Natural killer cell treated with Interleukin-12 subunit alpha and Interleukin-12 subunit beta and Interleukin-15 and Interleukin-18, amount 100 ng/mL, for 72 hours (primary cell): ENCODE measurements around the gene RAB14. TPM values are rescaled to one million over a fixed set of nuclear protein-coding genes. Genes with fewer than 3 reads are reported as not detected.

Experiments
- ATAC-seq, 2 donors: fragments of 150-1000 bp; cut with Tn5 transposase in 1 of 2; sonication (Bioruptor Pico), chemical (Tn5 transposase) in 1 of 2; 2 replicates each; pipeline ENCODE4 v1.10.0; 2021
- DNase-seq: peaks from one replicate; pipeline ENCODE4 v3.0.0; 2022; ENCODE audit warnings: low spot score
- H3K27ac Mint-ChIP-seq, 2 donors: 1 replicate in 1 of 2; 2 replicates in 1 of 2; pipeline ENCODE4 v1.8.0; 2022; ENCODE audit warnings: mixed read lengths in 2 of 2, mild to moderate bottlenecking in 1 of 2, moderate library complexity in 1 of 2
- H3K27me3 Mint-ChIP-seq, 2 donors: 1 replicate in 1 of 2; 2 replicates in 1 of 2; pipeline ENCODE4 v1.8.0; 2022; ENCODE audit warnings: mixed read lengths in 2 of 2
- H3K36me3 Mint-ChIP-seq: one replicate; pipeline ENCODE4 v1.8.0; 2022; ENCODE audit warnings: mixed read lengths
- H3K4me1 Mint-ChIP-seq, 2 donors: 1 replicate in 1 of 2; 2 replicates in 1 of 2; pipeline ENCODE4 v1.8.0; 2022; ENCODE audit warnings: low read depth in 2 of 2, mixed read lengths in 2 of 2, mild to moderate bottlenecking in 1 of 2
- H3K4me3 Mint-ChIP-seq: one replicate; pipeline ENCODE4 v1.8.0; 2022; ENCODE audit warnings: mixed read lengths
- H3K9me3 Mint-ChIP-seq: 2 replicates; pipeline ENCODE4 v1.8.0; 2022; ENCODE audit warnings: mixed read lengths
- total RNA-seq, 2 donors: library from RNA; stranded (reverse); gene quantifications; one replicate each; pipeline ENCODE4 v1.2.3, GENCODE V29; 2022

Gene RAB14
- total RNA-seq, 2 donors from 2014 or later: 40.6 to 73.8 TPM

GRCh38 chr9:121178676-121179372 is 22.8 kb downstream of the RAB14 start:
- H3K36me3 Mint-ChIP-seq: peaks cover 16% of the 10 kb centered on the region
- peak overlapping the region in 1 of 2 donors; percentile 47 for H3K27ac Mint-ChIP-seq
- no peaks in the 10 kb centered on the region for H3K27me3 Mint-ChIP-seq

GRCh38 chr9:121173501-121173900 is 28.2 kb downstream of the RAB14 start:
- Mint-ChIP-seq H3K4me3 (no peak overlapping the region), H3K27me3 (no peaks in the 10 kb centered on the region), H3K27ac (peak overlapping the region in 1 of 2 donors; percentile 26), H3K4me1 (peaks cover 4 to 5% of the 10 kb centered on the region in 2 donors), H3K36me3 (peaks cover 20% of the 10 kb centered on the region), H3K9me3 (no peaks in the 10 kb centered on the region)
- DNase-seq: no peak
- no peak for ATAC-seq

More at GRCh38 chr9:121178676-121179372, 22.8 kb downstream of the RAB14 start:
- Mint-ChIP-seq H3K9me3 (no peaks in the 10 kb centered on the region), H3K4me3 (no peak overlapping the region), H3K4me1 (peaks cover 22 to 25% of the 10 kb centered on the region in 2 donors)
- ATAC-seq (no peak), DNase-seq (no peak)

DNA sequence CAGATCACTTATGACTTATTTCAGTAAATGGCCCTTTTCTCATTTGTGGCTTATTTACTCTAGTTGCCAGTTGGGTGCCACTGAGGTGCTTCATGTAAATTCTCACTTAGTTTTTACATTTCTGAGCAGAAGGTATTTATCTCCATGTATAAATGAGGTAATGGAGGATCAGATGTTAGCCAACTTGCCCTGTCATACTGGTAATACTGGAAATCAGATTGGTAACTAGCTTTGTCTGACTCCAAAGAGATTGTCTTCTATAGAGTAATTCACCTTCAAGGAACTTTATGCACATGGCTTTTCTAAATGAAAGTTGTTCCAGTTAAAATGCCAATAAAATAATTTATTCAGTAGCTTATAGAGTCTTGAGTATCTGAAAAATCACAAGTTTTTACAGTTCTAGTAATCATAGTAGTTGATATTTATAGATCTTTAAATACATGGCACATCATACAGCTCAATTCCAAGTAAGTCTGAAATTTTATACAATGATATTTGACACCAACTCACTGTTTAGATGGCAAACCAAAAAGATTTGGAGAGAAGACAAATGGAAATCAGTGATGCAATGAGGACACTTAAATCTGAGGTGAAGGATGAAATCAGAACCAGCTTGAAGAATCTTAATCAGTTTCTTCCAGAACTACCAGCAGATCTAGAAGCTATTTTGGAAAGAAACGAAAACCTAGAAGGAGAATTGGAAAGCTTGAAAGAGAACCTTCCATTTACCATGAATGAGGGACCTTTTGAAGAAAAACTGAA is 28.8 kb downstream of the RAB14 start:
- ATAC-seq: no peak
- no peak overlapping the region for H3K4me3 Mint-ChIP-seq
- H3K27ac Mint-ChIP-seq: peak overlapping the region in 1 of 2 donors; percentile 26
- H3K4me1 Mint-ChIP-seq: peaks cover 4 to 5% of the 10 kb centered on the region in 2 donors
- no peaks in the 10 kb centered on the region for H3K9me3 Mint-ChIP-seq
- H3K27me3 Mint-ChIP-seq: no peaks in the 10 kb centered on the region
- peaks cover 24% of the 10 kb centered on the region for H3K36me3 Mint-ChIP-seq
- no peak for DNase-seq

GRCh38 chr9:121171236-121171635 is 30.4 kb downstream of the RAB14 start:
- H3K27ac Mint-ChIP-seq: no peak overlapping the region
- no peaks in the 10 kb centered on the region for H3K9me3 Mint-ChIP-seq
- H3K4me1 Mint-ChIP-seq: peaks cover 2% of the 10 kb centered on the region in 2 donors
- no peak overlapping the region for H3K4me3 Mint-ChIP-seq
- ATAC-seq (no peak), DNase-seq (no peak)
- H3K36me3 Mint-ChIP-seq: peaks cover 28% of the 10 kb centered on the region
- H3K27me3 Mint-ChIP-seq: no peaks in the 10 kb centered on the region

DNA sequence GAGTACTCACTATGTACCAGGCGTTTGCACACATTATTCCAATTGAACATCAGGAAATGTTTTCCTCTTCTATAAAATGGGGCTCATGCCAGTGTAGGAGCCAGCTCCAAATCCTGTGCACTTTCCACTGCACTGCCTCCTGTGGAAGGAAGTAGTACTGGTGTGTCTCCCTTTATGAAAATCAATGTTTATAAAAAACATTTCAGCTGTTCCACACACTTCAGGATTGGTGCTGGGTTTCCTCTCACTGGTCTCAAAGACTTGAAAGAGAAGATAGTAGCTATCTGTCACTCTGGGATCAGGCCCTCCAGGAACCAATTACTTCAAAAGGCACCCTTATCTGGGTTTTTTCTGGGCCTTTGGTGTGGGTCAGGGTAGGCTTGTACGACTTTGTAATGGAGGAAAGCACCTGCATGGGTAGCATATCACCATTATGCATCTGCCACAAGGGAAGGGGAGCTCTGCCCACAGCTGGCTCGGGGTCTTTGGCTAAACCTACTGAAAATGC is 32.5 kb downstream of the RAB14 start:
- peak in 1 of 2 donors; percentile 49 for ATAC-seq
- H3K27me3 Mint-ChIP-seq: no peaks in the 10 kb centered on the region
- H3K4me1 Mint-ChIP-seq: no peaks in the 10 kb centered on the region
- no peak for DNase-seq
- peak overlapping the region in 1 of 2 donors; percentile 9 for H3K27ac Mint-ChIP-seq
- peaks cover 23% of the 10 kb centered on the region for H3K36me3 Mint-ChIP-seq
- no peak overlapping the region for H3K4me3 Mint-ChIP-seq
- no peaks in the 10 kb centered on the region for H3K9me3 Mint-ChIP-seq

- Mint-ChIP-seq H3K27me3 (no peaks in the 10 kb centered on the region), H3K36me3 (peaks cover 24% of the 10 kb centered on the region), H3K4me3 (no peak overlapping the region), H3K4me1 (no peaks in the 10 kb centered on the region), H3K27ac (peak overlapping the region; percentile 5 to 9), H3K9me3 (no peaks in the 10 kb centered on the region)
- no peak for ATAC-seq
- DNase-seq: no peak
These were observed 33.6 kb downstream of the RAB14 start for GRCh38 chr9:121168052-121168451.

- Mint-ChIP-seq H3K36me3 (peaks cover 34% of the 10 kb centered on the region), H3K27ac (no peak overlapping the region), H3K9me3 (no peaks in the 10 kb centered on the region), H3K27me3 (no peaks in the 10 kb centered on the region), H3K4me3 (no peak overlapping the region), H3K4me1 (peaks cover 4 to 9% of the 10 kb centered on the region in 2 donors)
- ATAC-seq (no peak), DNase-seq (no peak)
These were observed 41.6 kb downstream of the RAB14 start for GRCh38 chr9:121160025-121160424.

DNA sequence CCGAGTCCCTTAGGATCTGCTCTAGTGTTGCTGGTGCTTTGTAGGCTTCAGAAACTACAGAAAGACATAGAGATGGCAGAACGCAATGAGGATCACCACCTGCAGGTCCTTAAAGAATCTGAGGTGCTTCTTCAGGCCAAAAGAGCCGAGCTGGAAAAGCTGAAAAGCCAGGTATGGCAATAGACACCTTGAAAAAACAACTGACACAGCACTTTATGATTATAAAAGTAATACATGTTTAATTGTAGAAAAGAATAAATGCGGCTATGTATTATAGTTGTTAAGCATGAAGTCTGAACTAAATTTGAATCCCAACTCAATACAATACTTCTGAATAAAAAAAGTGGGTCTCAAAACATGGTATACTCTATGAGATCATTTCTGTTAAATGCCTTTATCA is 43.7 kb downstream of the RAB14 start:
- Mint-ChIP-seq H3K27me3 (no peaks in the 10 kb centered on the region), H3K9me3 (no peaks in the 10 kb centered on the region), H3K27ac (peak overlapping the region in 1 of 2 donors; percentile 34), H3K36me3 (peaks cover 46% of the 10 kb centered on the region), H3K4me3 (no peak overlapping the region), H3K4me1 (peaks cover 12 to 25% of the 10 kb centered on the region in 2 donors)
- DNase-seq (no peak), ATAC-seq (no peak)

- peak overlapping the region; percentile 43 for H3K4me3 Mint-ChIP-seq
- H3K27ac Mint-ChIP-seq: peak overlapping the region; percentile 45 to 60
- peaks cover 21 to 25% of the 10 kb centered on the region in 2 donors for H3K4me1 Mint-ChIP-seq
- no peaks in the 10 kb centered on the region for H3K9me3 Mint-ChIP-seq
- DNase-seq: no peak
- peaks cover 50% of the 10 kb centered on the region for H3K36me3 Mint-ChIP-seq
- peak; percentile 64 to 85 for ATAC-seq
- no peaks in the 10 kb centered on the region for H3K27me3 Mint-ChIP-seq
These were observed 45.4 kb downstream of the RAB14 start for GRCh38 chr9:121156263-121156731.

DNA sequence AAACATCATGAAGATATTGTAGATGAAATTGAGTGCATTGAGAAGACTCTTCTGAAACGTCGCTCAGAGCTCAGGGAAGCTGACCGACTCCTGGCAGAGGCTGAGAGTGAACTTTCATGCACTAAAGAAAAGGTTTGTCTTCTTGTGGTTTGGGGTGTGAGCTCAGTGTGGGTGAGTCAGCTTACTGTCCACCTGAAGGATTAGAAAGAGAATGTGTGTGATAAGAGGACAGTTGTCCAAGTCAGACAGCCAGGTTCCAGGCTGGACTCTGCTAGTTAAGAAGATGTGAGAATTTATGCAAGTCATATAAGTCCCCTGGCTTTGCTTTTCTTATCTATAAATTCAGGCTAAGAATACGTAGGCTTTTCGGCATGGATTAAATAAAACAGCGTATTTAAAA is 46.9 kb downstream of the RAB14 start:
- ATAC-seq (peak in 1 of 2 donors; percentile 39), DNase-seq (no peak)
- H3K4me3 Mint-ChIP-seq: peak overlapping the region; percentile 18
- no peaks in the 10 kb centered on the region for H3K27me3 Mint-ChIP-seq
- peak overlapping the region in 1 of 2 donors; percentile 25 for H3K27ac Mint-ChIP-seq
- H3K36me3 Mint-ChIP-seq: peaks cover 52% of the 10 kb centered on the region
- H3K4me1 Mint-ChIP-seq: peaks cover 21 to 25% of the 10 kb centered on the region in 2 donors
- H3K9me3 Mint-ChIP-seq: no peaks in the 10 kb centered on the region

- Mint-ChIP-seq H3K36me3 (peaks cover 52% of the 10 kb centered on the region), H3K27me3 (no peaks in the 10 kb centered on the region), H3K27ac (peak overlapping the region in 1 of 2 donors; percentile 12), H3K4me3 (no peak overlapping the region), H3K4me1 (peaks cover 21 to 25% of the 10 kb centered on the region in 2 donors), H3K9me3 (no peaks in the 10 kb centered on the region)
- DNase-seq (no peak), ATAC-seq (no peak)
These were observed 48.0 kb downstream of the RAB14 start for GRCh38 chr9:121153642-121154041.

DNA sequence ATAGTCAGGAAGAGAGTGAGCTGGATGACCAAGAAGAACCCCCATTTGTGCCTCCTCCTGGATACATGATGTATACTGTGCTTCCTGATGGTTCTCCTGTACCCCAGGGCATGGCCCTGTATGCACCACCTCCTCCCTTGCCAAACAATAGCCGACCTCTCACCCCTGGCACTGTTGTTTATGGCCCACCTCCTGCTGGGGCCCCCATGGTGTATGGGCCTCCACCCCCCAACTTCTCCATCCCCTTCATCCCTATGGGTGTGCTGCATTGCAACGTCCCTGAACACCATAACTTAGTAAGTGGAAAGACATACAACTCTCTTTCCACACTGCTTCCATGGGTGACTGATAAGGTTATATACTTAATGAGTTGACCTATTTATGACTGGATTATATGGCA is 51.5 kb downstream of the RAB14 start:
- ATAC-seq: no peak
- no peaks in the 10 kb centered on the region for H3K9me3 Mint-ChIP-seq
- H3K4me3 Mint-ChIP-seq: no peak overlapping the region
- H3K27ac Mint-ChIP-seq: no peak overlapping the region
- peaks cover 64% of the 10 kb centered on the region for H3K36me3 Mint-ChIP-seq
- H3K4me1 Mint-ChIP-seq: peaks cover 16 to 17% of the 10 kb centered on the region in 2 donors
- DNase-seq: no peak
- H3K27me3 Mint-ChIP-seq: no peaks in the 10 kb centered on the region

GRCh38 chr9:121144482-121144881 is 57.2 kb downstream of the RAB14 start:
- Mint-ChIP-seq H3K27me3 (no peaks in the 10 kb centered on the region), H3K9me3 (no peaks in the 10 kb centered on the region), H3K4me1 (peaks cover 0 to 8% of the 10 kb centered on the region in 2 donors), H3K4me3 (no peak overlapping the region), H3K36me3 (peaks cover 73% of the 10 kb centered on the region), H3K27ac (peak overlapping the region in 1 of 2 donors; percentile 59)
- DNase-seq (no peak), ATAC-seq (no peak)

DNA sequence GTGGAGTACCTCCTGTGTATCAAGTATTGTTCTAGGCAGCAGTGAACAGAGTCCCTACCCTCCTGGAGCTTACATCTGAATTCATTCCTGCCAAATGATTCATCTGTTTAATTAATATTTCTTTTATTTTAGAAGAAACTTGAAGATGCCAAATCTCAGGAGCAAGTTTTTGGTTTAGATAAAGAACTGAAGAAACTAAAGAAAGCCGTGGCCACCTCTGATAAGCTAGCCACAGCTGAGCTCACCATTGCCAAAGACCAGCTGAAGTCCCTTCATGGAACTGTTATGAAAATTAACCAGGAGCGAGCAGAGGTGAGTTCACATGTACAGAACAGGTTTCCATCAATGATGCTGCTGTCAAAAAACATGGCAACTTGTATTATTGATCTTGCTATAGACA is 57.9 kb downstream of the RAB14 start:
- peaks cover 73% of the 10 kb centered on the region for H3K36me3 Mint-ChIP-seq

More for the DNA sequence above, 57.9 kb downstream of the RAB14 start:
- no peaks in the 10 kb centered on the region for H3K9me3 Mint-ChIP-seq
- H3K27ac Mint-ChIP-seq: no peak overlapping the region
- no peaks in the 10 kb centered on the region for H3K27me3 Mint-ChIP-seq
- no peak for ATAC-seq
- H3K4me1 Mint-ChIP-seq: peaks cover 0 to 8% of the 10 kb centered on the region in 2 donors
- DNase-seq: no peak
- H3K4me3 Mint-ChIP-seq: no peak overlapping the region
